ENCODE measurements around the gene RPL7L1. TPM values are rescaled to one million over a fixed set of nuclear protein-coding genes. Genes with fewer than 3 reads are reported as not detected.

Gene RPL7L1
- total RNA-seq, 1 experiment from 2014 or later: 307 TPM

DNA sequence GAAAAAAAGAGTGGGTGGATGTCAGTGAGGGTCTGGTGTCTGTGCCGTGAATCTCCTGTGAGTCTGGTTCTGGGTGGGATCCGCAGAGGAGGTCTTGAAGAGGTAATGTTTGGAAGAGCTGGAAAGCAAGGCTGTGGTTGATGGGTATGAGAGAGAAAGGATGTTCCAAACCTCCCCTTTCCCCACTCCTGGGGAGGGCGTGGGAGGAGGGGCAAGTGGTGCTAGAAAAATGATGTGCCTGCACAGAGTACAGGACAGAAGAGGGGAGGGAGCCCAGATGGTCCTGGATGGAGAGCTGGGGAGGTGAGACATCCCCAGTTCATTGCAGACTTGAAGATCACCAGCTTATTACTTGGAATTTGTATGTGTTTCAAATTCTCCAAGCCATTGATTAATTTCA, 53.0 kb downstream of the RPL7L1 start:
- no peak for DNase-seq (ENCODE audit: low read depth)

- no peak for DNase-seq (ENCODE audit: low read depth)
These were observed 53.8 kb downstream of the RPL7L1 start for GRCh38 chr6:42933205-42933604.

- no peak for DNase-seq (ENCODE audit: low read depth)
These were observed 55.9 kb downstream of the RPL7L1 start for GRCh38 chr6:42935322-42935721.

DNA sequence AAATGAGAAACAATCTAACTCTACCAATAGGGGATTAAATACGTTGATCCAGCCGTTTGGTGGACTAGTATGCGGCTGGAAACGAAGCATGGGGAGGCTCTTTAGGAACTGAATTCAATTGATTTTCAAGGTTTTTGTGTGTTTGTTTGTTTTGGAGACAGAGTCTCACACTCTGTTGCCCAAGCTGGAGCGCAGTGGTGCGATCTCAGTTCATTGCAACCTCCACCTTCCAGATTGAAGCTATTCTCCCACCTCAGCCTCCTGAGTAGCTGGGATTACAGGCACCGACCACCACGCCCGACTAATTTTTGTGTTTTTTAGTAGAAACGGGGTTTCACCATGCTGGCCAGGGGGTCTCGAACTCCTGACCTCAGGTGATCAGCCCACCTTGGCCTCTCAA, 57.0 kb downstream of the RPL7L1 start:
- DNase-seq (ENCODE audit: low read depth): no peak

DNA sequence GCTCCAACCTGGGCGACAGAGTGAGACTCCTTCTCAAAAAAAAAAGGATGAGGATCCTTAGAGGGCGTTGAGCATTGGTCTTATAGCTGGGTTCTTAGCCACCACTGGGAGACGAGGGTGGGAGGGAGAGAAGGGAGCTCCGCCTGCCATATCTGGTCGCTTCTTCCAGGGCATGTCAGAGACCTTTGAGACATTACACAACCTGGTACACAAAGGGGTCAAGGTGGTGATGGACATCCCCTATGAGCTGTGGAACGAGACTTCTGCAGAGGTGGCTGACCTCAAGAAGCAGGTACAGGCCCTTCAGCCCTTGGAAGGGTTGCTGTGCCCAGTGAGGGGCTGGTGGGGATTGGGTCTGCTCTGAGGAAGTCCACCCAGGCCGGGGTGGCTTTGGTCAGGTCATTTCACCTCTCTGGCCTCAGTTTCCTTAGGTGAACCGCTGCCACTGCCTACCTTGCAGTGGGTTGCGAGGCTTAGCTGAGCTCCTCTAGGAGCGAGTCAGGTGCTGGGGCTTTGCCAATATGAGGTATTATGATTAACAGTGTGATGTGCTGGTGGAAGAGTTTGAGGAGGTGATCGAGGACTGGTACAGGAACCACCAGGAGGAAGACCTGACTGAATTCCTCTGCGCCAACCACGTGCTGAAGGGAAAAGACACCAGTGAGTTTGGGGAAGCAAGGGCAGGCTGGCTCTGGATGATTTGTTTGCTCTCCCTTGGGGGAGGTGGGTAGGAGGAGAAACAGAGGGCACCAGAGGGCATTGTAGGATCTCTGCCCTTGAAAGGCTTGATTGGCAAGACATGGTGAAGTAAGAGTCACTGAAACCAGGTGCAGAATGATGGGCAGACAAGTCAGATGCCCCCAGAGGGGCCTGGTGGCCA, 58.4 kb downstream of the RPL7L1 start:
- DNase-seq (ENCODE audit: low read depth): no peak

- DNase-seq (ENCODE audit: low read depth): no peak
These were observed 59.0 kb downstream of the RPL7L1 start for GRCh38 chr6:42938428-42938796.

GRCh38 chr6:42938987-42939809, 59.8 kb downstream of the RPL7L1 start:
- no peak for DNase-seq (ENCODE audit: low read depth)

Other genes with a start within 250 kb of the RPL7L1 start
- not detected in 2 replicates for gene PRPH2, start 157.0 kb upstream of the RPL7L1 start, total RNA-seq (2014; rRNA removed; shearing (Covaris generic))
- gene TBCC, start 133.5 kb upstream of the RPL7L1 start, total RNA-seq (2014; rRNA removed; shearing (Covaris generic)): 68.0 and 78.1 TPM in 2 replicates
- 2.4 and 3.0 TPM in 2 replicates for gene BICRAL, start 97.6 kb upstream of the RPL7L1 start, total RNA-seq (2014; rRNA removed; shearing (Covaris generic))
- not detected in 2 replicates for gene PTCRA, start 36.4 kb downstream of the RPL7L1 start, total RNA-seq (2014; rRNA removed; shearing (Covaris generic))
- 33.4 and 45.0 TPM in 2 replicates for gene CNPY3, start 49.9 kb downstream of the RPL7L1 start, total RNA-seq (2014; rRNA removed; shearing (Covaris generic))
- gene GNMT, start 81.1 kb downstream of the RPL7L1 start, total RNA-seq (2014; rRNA removed; shearing (Covaris generic)): 1.5 TPM in 1 of 2 replicates, not detected in the other
- 74.1 and 88.3 TPM in 2 replicates for gene PEX6, start 99.6 kb downstream of the RPL7L1 start, total RNA-seq (2014; rRNA removed; shearing (Covaris generic))
- 63.0 and 73.4 TPM in 2 replicates for gene PPP2R5D, start 105.0 kb downstream of the RPL7L1 start, total RNA-seq (2014; rRNA removed; shearing (Covaris generic))
- 149 and 167 TPM in 2 replicates for gene MEA1, start 134.3 kb downstream of the RPL7L1 start, total RNA-seq (2014; rRNA removed; shearing (Covaris generic))
- gene KLHDC3, start 134.6 kb downstream of the RPL7L1 start, total RNA-seq (2014; rRNA removed; shearing (Covaris generic)): 80.9 and 93.8 TPM in 2 replicates
- 188 and 208 TPM in 2 replicates for gene RRP36, start 142.0 kb downstream of the RPL7L1 start, total RNA-seq (2014; rRNA removed; shearing (Covaris generic))
- gene CUL7, start 174.2 kb downstream of the RPL7L1 start, total RNA-seq (2014; rRNA removed; shearing (Covaris generic)): 24.2 and 28.4 TPM in 2 replicates
- gene MRPL2, start 179.8 kb downstream of the RPL7L1 start, total RNA-seq (2014; rRNA removed; shearing (Covaris generic)): 51.3 and 57.0 TPM in 2 replicates
- gene KLC4, start 180.0 kb downstream of the RPL7L1 start, total RNA-seq (2014; rRNA removed; shearing (Covaris generic)): 14.8 and 18.9 TPM in 2 replicates
- 59.8 and 61.8 TPM in 2 replicates for gene PTK7, start 196.7 kb downstream of the RPL7L1 start, total RNA-seq (2014; rRNA removed; shearing (Covaris generic))